Activated CD4-positive, CD25-positive, alpha-beta regulatory T cell (primary cell): ENCODE results near the gene TEKT1.
"Not testable (repeated sequence)": the region's sequence is repeated elsewhere in the genome, so short reads cannot be mapped to it uniquely, and the experiment has no call there.

ENCODE experiments used
- DNase-seq, 4 experiments: peaks; one replicate each; lab custom pipeline; 2025; lab: John Stamatoyannopoulos, UW

Gene TEKT1

DNA sequence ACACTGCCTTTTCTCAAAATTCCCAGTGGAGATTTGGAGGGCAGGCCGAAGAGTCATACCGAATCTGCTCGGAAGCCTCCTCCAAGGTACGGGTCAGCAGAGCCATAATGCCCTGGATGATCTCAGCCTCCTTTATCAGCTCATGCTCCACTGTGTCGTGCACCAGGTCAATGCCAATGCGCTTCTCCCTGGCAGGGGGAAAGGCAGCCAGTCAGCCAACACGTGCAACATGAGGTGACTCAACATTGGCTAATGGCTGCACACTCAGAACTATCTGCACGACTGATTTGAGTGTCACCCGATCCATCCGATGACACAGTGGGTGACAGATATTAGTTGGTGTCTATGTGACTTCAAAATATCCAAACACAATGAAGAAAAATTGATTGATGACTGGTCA, 15.8 kb downstream of the TEKT1 start:
- DNase-seq, result no peak

DNA sequence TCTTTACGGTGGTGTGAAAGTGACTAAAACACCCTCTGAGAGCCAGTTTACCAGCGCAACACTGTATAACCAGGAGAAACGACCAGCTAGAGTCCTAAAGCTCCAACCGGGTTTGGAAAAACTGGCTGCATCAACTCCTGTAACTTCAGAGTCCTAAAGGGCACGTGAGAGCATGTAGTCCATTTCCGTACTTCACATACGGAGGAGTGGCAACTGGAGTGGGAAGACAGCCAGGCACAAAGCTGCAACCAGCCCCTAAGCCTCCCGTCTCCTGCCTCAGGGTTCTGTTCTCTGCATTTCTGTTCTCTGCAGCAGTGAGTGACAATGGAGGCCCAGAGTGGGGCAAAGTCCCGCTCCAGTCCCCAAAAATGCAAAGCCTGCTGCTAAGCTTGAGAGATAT, 19.2 kb downstream of the TEKT1 start:
- no peak for DNase-seq

DNA sequence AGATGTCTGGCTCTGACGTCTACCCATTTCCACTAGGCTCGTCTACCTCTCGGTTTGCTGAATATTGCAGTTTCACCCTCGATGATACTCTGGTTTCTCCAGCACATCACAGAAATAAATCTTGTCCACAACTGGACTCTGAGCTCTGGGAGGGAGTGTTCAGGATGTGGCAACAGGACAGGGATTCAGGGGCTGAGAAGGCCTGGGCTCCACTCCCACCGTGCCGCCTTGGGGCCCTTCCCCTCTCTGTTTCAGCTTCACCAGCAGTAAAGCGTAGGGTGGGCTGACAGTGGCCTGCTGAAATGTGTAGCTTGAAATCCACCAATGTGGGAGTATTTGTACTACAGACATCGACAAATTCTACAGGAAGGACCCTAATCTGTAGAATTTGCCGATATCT, 20.0 kb downstream of the TEKT1 start:
- DNase-seq, result no peak

DNA sequence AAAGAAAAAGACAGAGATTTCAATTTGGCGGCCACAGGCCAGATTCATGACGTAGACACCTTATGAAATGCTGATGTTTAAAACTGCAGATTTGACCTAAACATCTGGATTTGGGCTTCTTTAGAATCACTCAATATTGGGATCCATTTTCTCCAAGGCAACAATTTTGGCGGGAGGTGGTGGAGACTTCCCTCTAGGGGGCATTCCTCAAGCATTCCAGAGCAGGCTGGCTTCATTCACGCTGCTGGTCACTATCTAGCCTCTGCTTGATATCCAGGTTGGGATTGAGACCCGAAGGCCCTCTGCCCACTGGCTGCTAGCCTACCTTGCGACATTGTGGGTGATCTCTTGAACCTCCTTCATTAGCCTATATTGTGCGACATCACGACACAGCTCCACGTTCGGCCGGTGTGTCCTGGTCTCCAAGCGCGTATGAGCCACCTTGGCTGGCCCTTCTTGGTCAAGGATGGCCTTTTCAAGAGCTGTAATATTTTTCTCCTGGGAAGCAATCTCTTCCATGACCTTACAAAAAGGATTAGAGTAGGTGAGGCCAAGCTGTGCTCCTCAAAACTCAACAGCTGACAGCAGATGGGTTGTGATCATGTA, 31.0 kb downstream of the TEKT1 start:
- DNase-seq, result no peak

DNA sequence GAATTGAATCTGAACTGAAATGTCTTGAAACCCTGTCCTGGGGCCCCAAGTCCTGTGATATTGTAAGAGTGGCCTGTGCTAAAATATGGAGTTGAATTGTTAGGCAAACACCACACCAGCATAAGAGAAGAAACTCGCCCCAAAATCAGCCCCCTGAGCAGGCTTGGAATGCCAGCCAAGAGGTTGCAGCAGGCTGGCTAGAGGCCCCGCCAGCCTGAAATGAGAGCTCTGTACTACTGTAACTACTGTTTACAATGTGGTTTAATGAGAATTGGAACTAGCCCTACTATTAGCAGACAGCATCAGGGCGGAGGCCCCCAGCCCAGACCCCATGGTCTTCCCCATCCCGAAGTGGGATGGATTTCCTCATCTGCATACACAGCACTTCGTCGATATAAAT, 31.8 kb downstream of the TEKT1 start:
- no peak for DNase-seq

DNA sequence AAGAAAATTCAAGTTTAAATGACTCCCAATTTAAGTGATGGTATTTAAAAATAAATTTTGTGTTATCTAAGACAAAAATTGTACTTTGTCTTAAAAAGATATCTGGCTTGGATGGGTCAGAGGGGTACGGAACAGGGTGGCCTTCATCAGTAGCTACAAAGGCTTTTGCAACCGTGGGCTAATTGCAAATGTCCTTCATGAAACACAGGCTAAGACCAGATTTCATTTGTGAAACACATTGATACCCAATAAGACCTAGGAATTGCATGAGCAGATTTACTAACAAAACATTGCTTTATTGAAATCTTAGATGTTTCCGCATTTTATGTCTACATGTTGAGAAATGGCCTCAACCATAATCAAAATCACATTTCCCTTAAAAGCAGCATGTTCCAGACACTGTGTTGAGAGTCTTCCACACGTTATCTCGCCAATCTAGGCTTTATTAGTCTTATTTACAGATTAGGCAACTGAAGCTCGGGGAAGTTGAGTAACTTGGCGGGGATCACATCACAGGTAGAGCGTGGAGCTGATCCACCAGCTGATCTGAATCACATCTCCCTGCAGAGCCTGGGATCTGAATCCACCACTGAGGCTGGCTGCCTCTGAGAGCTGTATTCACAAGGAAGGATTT, 33.7 kb downstream of the TEKT1 start:
- no peak for DNase-seq

DNA sequence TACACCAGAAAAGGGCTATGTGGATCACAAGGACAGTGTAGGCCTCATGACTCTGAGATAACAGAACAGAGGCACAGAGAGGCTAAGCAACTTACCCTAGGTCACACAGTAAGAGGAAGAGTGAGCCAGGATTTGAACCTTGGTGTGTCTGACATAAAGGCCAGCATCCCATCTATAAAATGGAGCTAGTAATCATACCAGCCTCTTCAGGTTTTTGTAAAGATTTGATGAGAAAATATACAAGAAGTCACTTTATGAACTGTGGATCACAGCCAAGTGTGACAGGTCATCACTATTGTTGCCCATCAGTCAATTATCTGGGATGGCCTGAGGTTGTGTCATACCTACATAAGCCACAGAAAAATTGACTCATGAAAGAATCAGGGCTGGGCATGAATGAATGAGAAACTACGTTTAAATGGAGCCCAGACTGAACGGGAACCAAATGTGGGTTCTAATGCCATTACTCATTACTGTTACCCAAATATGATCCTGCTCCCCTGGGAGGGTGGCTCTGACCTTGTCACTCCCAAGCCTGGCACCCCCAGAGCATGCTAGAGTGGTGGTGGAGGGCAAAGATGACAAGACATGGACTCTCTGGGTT, 34.5 kb downstream of the TEKT1 start:
- no peak for DNase-seq

DNA sequence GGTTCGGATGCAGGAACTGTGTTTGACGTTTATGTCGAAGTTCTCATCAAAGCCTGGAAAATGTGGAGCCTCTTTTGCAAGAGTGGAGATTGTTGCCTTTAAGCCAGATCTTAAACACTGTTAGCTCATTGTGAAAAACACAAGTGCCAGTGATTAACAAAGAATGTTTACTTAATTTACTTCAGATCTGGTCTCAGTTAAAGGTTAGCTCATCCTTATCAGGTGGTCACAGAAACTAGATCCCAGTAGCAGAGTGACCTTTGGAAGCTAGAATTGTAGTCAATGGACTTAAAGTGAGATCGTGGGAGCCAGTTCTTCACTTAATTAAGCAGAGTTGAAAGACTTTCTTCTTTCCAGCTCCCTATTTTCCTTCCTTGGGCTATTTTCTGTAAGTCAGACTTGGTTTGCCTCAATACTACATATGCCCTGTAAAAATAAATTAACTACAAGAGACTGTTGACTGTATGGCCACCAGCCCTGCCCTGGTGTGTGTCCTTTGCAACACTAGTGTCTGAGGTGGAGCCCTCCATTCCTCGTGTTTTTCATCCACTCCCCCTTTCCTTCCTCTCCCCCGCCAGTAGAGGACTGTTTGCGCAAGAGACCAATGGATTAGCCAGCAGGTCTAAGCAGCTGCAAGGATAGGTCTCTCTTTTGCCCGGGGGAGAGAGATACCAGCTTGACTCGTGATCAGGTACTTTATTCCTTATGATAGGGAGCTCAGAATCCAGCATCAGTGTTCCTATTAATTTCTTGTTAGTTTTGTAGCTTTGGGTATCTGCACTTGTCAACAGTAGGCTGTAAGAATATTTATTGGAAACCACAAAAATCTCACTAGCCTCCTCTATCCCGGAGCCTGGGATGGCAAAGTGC, 35.3 kb downstream of the TEKT1 start:
- DNase-seq, result no peak

DNA sequence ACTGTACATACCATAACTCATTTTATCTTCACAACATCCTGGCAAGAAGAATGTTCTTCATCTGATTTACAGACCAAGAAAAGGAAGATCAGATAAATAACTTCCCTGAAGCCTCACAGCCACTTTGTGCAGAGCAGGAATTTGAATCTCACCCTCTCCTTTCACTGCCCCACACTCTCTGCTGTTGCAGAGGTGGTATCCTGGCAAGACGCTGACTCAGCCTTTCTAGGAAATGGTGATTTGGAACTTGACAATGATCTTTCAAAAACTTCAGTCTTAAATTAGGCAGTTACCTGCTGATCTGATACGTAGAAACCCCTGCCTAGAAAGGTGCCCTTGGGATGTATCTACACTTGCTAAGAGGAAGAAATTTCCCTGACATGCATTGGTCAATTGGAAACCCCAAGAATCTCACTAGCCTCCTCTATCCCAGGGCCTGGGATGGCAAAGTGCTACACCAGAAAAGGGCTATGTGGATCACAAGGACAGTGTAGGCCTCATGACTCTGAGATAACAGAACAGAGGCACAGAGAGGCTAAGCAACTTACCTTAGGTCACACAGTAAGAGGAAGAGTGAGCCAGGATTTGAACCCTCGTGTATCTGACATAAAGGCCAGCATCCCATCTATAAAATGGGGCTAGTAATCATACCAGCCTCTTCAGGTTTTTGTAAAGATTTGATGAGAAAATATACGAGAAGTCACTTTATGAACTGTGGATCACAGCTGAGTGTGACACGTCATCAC, 37.6 kb downstream of the TEKT1 start:
- no peak for DNase-seq

DNA sequence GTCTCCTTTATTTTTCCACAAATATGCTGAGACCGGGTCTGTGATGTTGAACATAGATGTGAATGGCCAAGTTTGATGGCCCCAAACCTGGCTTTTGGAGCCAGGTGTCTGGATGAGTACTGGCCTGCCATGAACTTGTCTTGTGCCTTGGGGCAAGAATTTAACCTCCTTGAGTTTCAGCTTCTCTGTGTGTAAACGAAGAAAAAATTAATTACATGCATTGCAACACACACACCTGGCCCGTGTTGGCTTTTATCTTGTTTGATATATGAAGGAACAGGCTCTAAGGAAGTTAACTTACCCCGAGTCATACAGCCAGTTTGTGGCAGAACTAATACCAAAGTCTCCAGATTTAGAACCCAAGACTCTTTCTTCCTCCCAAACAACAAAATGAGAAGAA, 42.4 kb downstream of the TEKT1 start:
- DNase-seq, result no peak

DNA sequence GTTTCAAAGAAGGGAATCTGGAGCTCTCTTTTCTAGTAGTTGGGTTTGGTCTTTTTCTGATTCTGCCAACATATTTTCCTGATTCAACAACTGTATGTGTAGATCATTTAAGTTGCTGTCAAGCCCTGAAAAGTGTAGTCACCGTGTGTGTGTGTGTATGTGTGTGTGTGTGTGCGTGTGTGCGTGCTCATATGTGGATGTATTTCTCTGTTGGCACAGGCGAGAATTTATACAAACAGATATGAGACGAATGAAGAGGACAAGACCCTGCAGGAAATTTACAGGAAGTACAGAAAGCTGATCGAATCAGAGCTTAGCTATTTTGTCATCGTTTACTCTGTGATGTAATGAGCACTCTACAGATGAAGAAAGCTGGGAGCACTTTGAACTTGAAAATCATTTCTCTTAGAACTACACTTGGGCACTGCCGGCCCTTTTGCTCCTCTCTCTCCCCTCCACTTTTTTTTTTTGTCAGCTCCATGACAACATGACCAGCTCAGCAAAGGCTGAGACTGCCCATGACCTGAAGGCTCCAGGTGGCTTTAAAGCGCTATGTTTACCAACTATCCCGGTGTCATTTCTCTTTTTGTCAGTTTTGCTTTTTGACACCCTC, 44.3 kb downstream of the TEKT1 start:
- DNase-seq, result no peak

DNA sequence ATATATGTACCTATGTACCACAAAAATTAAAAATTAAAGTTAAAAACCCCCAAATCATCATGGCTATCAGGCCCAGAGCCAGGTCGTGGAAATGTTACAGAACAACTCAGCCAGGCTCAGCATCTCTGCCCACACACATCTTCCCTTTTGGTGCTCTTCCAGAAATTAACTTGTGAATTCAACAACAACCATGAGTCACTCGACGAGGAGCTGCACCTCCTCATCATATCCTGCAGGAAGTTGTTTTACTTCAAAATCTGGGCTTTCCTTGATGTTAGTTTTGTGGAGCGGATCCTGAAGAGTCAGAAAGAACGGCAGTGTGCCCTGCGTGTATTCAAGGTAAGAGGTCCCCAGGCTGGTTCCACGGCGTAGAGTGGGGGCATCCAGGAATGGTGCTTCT, 44.9 kb downstream of the TEKT1 start:
- no peak for DNase-seq

DNA sequence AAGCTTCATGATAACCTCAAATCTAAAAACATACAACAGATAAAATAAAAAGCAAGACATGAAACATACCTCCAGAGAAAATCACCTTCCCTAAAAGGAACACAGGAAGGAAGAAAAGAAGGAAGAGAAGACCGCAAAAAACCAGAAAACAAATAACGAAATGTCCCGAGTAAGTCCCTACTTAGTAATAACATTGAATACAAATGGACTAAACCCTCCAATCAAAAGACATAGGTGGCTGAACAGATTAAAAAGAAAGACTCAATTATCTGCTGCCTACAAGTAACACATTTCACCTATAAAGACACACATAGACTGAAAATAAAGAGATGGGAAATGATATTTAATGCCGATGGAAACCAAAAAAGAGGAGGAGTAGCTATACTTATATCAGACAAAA, 49.3 kb downstream of the TEKT1 start:
- no peak for DNase-seq

DNA sequence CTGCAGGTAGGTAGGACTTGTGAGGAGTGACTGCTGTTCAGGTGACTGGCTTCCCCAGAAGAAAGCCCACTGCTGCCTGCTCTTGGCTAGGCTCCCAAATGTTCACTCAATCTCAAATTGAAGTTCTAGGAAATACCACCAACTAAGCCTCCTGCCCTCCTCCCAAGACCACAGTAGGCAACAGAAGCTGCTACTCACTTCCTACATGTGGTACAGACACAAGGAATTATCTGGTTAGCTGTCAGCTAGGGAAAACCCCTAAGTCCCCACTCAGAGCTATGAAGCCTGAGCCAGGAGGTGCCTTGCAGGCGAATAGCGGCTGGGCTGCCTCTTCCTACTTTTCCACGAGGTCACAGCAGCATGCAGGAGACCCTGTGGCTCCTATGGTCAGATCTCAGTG, 50.6 kb downstream of the TEKT1 start:
- DNase-seq, result no peak

DNA sequence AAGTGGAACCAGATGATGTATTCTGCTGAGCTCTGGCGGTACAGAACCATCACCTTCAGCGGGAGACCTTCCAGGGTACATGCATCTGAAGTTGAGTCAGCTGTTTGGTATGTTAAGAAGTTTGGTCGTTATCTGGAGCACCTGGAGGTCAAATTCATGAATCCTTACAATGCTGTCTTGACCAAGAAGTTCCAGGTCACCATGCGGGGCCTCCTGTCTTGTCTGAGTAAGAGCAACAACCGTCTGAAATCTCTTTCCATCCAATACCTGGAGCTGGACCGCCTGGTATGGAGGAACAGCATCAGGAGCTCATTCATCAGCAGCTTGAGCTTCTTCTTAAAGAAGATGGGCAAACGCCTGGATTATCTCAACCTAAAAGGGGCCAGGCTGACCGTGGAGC, 51.5 kb downstream of the TEKT1 start:
- DNase-seq, result no peak

DNA sequence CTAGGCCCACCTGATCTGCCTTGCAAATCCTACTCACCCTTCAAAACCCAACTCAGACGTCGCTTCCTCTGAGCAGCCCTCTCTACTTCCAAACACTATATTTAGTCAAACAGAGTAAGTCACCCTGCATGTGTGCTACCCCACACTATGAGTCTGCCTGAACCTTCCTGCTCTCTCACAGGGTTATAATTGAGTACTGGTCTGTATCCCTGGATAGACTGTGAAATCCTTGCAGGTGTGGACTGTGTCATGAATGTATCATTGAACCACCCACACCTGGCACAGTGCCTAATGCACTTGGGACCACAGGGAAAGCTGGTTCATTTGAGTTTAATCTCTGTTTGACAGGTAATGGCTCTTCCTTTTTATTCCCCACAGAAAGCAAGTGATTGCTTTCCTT, 52.1 kb downstream of the TEKT1 start:
- no peak for DNase-seq

DNA sequence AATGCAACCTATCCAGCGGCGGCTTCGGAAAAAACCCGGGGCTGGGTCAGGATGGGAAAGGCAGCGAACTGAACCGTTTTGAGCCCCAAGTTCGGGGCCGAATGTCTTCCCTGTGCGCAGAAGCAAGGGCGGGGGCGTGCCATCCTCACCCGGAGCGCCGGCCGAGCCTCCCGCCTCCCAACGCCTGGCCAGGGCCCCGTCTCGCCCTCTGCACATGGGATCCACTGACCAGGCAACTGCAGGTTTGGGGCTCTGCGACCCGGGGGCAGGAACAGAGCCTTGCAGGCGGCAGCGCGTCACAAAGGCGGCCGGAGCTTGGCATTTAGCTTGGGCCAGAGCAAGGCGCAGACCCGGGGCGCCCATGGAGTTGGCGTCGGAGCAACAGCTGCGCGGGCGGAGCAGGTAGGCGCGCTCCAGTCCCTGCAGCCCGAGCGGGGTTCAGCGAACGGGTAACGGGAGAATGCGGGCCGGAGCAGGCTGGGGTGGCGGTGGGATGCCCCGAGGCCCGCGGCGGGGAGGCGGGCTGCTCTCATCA, 55.6 kb downstream of the TEKT1 start, which contains the start of gene FBXO39:
Gene FBXO39 (plus strand): TSS at position 345 of the 535 bp plus-strand sequence. CDS start 3,654 bp downstream, outside the sequence.
- no peak for DNase-seq

DNA sequence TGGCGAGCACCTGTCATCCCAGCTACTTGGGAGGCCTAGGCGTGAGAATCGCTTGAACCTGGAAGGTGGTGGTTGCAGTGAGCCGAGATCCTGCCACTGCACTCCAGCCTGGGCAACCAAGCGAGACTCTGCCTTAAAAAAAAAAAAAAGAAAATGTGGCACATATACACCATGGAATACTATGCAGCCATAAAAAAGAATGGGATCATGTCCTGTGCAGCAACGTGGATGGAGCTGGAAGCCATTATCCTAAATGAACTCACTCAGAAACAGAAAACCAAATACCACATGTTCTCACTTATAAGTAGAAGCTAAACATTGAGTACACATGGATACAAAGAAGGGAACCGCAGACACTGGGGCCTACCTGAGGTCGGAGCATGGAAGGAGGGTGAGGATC, 56.6 kb downstream of the TEKT1 start:
- not testable (repeated sequence) for DNase-seq

DNA sequence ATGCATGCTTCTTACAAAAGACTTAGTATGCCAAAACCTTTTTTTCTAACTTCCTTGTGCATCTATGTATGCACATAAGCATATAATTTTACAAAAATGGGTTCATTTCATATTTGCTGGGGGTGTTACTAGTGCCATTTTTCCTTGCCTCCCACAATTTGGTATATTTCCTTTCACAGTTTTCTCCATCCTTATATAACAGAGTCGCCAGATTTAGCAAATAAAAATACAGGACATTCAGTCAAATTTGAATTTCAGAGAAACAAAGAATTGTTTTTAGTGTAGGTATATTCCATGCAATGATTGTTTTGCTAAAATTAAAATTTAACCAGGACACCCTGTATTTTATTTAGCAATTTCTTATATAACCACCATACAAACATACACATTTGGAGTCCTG, 59.5 kb downstream of the TEKT1 start:
- DNase-seq, result no peak

DNA sequence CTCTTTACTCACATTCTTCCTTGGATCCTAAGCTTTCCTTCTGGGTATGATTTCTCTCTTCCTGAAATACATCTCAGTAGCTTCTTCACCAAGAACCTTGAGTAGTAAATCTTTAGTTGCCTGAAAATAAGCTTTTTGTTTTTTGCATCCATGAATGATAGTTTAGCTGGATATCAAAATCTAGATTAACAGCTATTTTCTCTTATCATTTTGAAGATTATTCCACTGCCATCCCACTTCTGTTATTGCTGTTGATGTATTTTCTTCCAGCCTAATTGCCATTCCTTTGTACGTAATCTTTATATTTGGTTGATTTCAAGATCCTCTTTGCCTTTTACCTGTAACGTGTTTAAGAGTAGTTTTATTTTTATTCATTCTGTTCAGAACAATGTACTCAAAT, 63.1 kb downstream of the TEKT1 start:
- no peak for DNase-seq

DNA sequence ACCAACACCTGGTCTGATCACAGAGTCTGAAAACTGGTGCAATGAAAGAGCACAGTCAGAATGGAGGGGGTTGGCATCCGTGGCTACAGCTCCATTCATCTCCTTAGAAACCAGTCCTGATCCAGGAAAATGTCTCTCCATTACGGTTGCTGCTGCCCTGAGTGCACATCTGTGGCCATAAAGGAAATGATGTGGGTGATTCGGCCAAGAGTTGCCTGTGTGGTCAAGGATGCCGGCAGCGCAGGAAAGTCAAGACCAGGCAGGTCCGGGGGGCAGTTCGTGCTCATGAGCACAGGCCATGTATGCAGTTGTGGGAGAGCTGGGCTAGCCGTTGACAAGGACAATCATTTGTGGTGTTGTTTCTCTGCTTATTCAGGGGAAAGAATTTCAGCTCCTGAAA, 69.8 kb downstream of the TEKT1 start:
- DNase-seq, result no peak
